GM12878 (cell line): ENCODE measurements around the gene SLC13A3.

Experiments used
- ATF2 ChIP-seq: IDR thresholded peaks from 2 replicates; pipeline ENCODE4 v1.6.1; 2012; ENCODE audit warnings: low read length, inconsistent platforms
- ATF7 ChIP-seq: fragments of 450-650 bp; IDR thresholded peaks from 2 replicates; pipeline ENCODE4 v1.6.1; 2016; ENCODE audit warnings: low read depth, mild to moderate bottlenecking
- CREM ChIP-seq: IDR thresholded peaks from 2 replicates; pipeline ENCODE4 v1.6.1; 2014; ENCODE audit warnings: antibody characterized with exemption, low read depth
- FOXM1 ChIP-seq: IDR thresholded peaks from 2 replicates; pipeline ENCODE4 v1.6.1; 2012; ENCODE audit warnings: low read depth, mild to moderate bottlenecking, inconsistent platforms, low read length, moderate library complexity
- MEF2A ChIP-seq: IDR thresholded peaks from 2 replicates; pipeline ENCODE4 v1.6.1; 2011; ENCODE audit warnings: low read depth, mild to moderate bottlenecking, low read length, moderate library complexity; ENCODE audit not compliant: insufficient read depth
- PBX3 ChIP-seq: IDR thresholded peaks from 2 replicates; pipeline ENCODE4 v1.6.1; 2011; ENCODE audit warnings: mild to moderate bottlenecking, low read depth, low read length, moderate library complexity; ENCODE audit not compliant: insufficient replicate concordance
- POLR2A ChIP-seq: IDR thresholded peaks from 2 replicates; pipeline ENCODE4 v1.6.1; 2011; ENCODE audit warnings: low read depth, mild to moderate bottlenecking, low read length
- RBBP5 ChIP-seq: fragments of 200-600 bp; sonication (generic); conservative IDR thresholded peaks from 2 replicates; pipeline ENCODE4 v1.6.1; 2016
- SIX5 ChIP-seq: IDR thresholded peaks from 2 replicates; pipeline ENCODE4 v1.6.1; 2011; ENCODE audit warnings: mild to moderate bottlenecking, low read depth, low read length, moderate library complexity; ENCODE audit not compliant: severe bottlenecking
- TBL1XR1 ChIP-seq: IDR thresholded peaks from 2 replicates; pipeline ENCODE4 v1.6.1; 2012; ENCODE audit warnings: low read depth, low read length, improper control_type of control experiment
- ZNF687 ChIP-seq: fragments of 450-650 bp; IDR thresholded peaks from 2 replicates; pipeline ENCODE4 v1.6.1; 2017; ENCODE audit warnings: mild to moderate bottlenecking, moderate library complexity
- TF ChIP-seq, protein P1 (sequence below), 3 experiments: IDR thresholded peaks in 2 of 3; conservative IDR thresholded peaks in 1 of 3; 2 replicates each; pipeline ENCODE4 v1.5.1; 2011; ENCODE audit warnings: low read depth in 3 of 3, low read length in 3 of 3, mild to moderate bottlenecking in 3 of 3, control low read depth in 2 of 3, moderate library complexity in 2 of 3, inconsistent platforms in 1 of 3, mixed read lengths in 1 of 3; ENCODE audit not compliant: control insufficient read depth in 2 of 3, insufficient read depth in 1 of 3; ENCODE audit errors: extremely low read depth in 1 of 3

GRCh38 chr20:46688151-46689081 is 37.2 kb upstream of the SLC13A3 start:
- TF ChIP-seq SIX5 (no peak), POLR2A (no peak), MEF2A (no peak), ZNF687 (no peak), ATF7 (no peak), RBBP5 (no peak), PBX3 (no peak), FOXM1 (no peak), CREM (no peak), ATF2 (no peak), TBL1XR1 (no peak)
- TF ChIP-seq, protein P1, sequence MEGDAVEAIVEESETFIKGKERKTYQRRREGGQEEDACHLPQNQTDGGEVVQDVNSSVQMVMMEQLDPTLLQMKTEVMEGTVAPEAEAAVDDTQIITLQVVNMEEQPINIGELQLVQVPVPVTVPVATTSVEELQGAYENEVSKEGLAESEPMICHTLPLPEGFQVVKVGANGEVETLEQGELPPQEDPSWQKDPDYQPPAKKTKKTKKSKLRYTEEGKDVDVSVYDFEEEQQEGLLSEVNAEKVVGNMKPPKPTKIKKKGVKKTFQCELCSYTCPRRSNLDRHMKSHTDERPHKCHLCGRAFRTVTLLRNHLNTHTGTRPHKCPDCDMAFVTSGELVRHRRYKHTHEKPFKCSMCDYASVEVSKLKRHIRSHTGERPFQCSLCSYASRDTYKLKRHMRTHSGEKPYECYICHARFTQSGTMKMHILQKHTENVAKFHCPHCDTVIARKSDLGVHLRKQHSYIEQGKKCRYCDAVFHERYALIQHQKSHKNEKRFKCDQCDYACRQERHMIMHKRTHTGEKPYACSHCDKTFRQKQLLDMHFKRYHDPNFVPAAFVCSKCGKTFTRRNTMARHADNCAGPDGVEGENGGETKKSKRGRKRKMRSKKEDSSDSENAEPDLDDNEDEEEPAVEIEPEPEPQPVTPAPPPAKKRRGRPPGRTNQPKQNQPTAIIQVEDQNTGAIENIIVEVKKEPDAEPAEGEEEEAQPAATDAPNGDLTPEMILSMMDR (IDR thresholded peaks at IDR 0.05 in 2 of 3, conservative IDR thresholded peaks at IDR 0.05 in 1 of 3; ENCODE audit: control insufficient read depth in 2 of 3, extremely low read depth in 1 of 3, insufficient read depth in 1 of 3, low read depth in 3 of 3, low read length in 3 of 3), result no peak
